GM21737 (cell line): ENCODE results near the gene SMIM20.
"Not testable (repeated sequence)": the region's sequence is repeated elsewhere in the genome, so short reads cannot be mapped to it uniquely, and the experiment has no call there.

Experiments
- ATAC-seq: cut with Tn5 transposase; IDR thresholded peaks from one replicate; pipeline ENCODE4 v1.9.1; 2021; ENCODE audit warnings: mild to moderate bottlenecking, moderate library complexity; ENCODE audit not compliant: unreplicated experiment

SMIM20 gene

DNA sequence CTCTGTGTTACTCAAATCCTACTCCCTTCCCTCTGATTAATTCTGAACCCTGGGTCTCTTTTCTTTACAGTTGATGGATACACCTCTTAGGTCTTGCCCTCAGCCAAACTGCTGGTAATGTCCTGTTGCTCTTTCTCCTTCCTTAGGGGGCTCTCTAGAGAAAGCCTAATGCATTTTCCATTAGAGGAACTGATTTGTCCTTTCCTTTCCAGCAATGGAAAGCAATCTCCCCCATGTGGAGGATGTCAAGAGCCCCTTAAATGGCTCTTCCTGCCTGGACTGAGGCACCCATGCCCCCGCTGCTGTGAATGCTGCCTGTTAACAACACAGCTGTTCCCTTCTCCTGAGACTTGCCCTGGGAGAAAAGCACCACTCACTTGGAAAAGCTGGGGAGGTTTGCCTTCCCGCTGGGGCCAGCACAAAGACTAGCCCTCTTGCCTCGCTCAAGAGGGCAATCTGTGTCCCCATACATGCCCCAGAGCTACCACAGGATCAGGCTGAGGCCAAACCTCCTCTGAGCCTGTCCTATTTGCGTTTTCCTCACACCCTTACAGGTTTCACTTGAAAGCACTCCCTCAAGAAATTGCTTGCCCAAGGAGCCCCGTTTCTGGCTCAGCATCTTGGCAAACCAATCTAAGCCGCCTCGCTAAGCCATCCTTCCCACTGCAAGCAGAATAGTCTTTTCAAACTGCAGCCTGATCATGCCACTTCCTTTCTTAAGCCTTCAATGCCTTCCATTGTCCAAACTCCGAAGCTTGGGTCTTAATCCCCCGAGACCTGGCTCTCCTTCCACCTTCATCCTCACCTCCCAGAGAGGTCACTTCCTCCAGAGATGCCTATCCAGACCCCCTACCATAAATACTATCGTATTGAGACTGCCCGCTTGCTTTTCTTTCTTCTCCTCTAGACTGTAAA, 23.2 kb upstream of the SMIM20 start:
- ATAC-seq = no peak

DNA sequence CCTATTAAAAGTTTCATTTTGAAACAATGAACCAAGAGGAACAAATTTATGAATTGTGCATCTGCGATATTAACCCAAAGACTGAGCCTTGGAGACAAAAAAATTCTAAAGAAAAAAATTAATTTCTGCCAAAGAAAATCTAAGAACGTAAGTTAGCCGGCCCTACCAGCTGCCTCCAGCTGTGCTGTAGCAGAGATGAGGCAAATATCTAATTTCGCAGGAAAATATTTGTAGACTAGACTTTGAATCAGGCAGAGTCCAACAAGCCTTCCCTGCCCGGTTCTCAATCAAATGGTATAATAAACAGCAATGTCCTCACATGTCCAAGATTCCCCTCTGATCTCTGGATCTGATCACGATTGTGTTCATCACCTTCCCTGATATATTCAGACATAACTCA, 21.2 kb upstream of the SMIM20 start:
- ATAC-seq = no peak

DNA sequence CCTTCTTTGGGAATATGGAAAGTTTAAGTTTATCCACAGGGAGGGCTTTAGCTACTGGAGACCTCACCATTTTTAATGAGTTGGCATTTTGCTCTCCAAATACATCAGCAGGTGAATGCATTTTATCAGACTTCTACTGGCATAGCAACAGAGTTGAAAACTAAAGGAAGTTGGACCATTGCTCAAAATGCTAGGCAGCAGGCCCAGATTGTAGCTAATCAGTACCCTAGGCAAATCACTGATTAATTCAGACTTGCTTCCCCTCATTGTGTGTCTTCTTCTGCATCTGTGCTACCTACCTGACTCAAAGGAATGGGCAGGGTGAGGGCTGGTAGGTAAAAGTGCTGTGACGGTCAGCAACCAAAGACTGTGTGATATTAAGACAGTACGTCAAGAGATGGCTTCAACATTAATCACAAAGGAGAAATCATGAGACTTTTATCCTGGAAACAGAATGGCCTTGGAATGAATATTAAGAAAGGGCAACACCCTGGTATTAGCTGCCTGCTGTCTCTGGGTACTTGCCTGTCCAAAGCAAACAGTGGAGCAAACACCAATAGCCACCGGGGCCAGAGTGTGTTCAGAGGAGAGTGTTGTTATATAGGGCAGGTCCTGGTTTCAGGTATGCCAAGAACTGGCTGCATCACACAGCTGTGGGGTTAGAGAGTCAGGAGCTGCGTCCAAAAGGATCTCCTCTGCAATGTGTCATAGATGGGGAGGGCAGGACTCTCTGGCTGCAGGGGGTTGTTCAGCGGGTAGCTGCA, 17.1 kb upstream of the SMIM20 start:
- no peak for ATAC-seq

DNA sequence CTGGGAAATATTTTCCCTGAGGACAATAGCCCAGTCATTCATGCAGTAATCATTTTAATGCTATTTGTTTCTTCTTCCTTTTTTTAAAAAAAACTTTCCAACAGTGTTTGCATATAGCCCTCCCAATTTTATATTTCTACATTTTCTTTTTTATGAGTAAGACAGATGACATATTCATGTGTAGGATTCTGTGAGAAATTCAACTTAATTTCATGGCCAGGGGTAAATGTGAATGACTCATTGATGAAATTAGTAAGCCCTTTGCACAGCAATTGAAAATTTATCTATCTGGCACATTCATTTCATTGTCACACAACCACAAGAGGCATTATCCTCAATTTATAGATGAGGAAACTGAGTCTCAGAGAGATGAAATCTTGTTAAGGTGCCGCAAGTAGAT, 13.7 kb upstream of the SMIM20 start:
- no peak for ATAC-seq

DNA sequence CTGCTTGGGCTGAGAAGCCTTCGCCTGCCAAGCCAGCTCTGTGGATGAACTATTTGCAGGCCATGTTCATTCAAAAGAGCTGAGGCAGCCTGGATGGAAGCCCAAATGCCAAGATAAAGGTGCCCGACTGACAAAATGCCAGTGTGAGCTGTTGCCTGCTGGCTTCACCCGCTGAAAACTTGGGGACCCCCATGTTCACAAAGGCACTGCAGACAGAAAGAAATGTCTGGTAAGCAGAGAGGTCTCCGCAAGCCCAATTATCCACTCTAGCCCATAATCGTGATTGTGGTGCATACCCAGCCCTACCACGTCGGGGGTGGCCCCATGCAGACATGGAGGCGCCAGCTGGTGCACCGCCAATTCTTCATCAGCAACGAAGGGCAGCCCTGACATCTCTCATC, 13.0 kb upstream of the SMIM20 start:
- no peak for ATAC-seq

DNA sequence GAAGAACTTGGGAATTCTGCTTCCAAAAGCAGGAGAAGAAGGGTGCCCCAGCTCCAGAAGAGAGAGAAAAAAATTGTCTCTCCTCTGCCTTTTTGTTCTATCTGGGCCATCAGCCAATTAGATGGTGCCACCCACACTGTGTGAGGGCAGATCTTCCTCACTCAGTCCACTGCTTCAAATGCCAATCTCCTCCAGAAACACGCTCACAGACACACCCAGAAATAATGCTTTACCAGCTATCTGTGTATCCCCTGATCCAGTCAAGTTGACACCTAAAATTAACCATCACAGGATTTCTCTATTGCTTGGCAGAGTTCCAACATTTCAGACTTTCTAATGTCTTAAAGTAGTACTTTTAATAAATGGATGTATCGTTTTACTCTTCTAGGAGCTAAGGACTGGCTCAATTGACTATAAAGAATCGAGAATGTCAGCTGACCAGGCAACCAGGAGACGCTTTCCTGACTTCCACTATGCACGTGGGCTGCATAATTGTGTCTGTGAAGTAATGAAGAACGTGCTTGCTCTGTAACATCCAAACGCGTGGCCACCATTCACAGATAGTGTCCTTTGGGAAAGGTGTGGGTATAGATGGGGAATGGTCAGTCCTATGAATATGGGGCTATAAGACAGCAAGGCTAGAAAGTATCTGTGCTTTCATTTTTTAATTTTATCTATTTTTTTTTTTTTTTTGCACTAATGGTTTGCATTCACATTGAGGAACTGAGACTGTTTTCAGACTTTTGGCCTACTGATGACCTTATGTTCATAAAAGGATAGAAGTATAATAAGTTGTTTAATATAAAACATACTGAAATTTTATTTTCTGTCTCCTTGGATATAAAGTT, 9.9 kb upstream of the SMIM20 start:
- ATAC-seq = peak; percentile 53

DNA sequence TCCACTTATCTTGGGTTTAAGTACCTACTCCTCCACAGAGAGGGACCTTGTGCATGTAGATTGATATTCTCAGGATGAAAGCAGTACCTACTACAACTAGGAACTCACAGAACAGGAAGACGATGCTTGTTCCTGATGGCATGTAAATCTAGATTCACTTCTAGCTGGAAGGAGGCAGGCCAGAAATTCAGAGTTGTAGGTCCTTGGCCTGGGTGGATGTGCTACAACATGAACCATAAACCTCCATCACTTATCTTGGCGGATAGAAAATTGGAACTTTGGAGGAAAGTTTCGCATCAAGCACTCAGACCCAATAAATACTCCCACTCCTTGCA, 9.3 kb upstream of the SMIM20 start:
- ATAC-seq = peak; percentile 43

DNA sequence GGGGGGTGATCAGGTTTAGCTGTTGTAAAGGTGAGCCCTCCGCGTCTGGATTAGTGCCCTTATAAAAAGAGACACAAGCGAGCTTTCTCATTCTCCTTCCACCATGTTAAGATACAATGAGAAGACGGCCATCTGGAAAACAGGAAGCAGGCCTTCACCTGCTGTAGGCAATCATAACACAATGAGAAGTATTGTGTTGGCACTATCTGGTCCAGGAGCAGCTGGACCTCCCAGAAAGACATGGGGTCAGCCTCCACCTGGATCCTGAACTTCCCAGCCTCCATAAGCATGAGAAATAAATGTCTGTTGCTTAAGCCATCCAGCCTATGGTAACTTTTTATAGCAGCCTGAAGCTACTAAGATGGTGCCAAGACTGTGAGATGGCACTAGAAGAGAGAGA, 8.6 kb upstream of the SMIM20 start:
- no peak for ATAC-seq

DNA sequence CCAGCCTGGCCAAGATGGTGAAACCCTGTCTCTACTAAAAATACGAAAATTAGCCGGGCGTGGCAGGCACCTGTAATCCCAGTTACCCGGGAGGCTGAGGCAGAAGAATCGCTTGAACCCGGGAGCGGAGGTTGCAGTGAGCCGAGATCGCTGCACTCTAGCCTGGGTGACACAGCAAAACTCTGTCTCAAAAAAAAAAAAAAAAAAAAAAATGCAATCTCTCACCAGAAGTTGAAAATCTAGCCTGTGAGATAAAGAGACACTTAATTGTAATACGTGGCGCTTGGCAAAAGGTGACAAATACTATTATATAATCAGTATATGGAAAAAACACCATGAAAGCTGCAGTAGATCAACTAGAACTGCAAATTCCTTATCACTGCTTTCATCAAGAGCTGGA, 7.9 kb upstream of the SMIM20 start:
- ATAC-seq = not testable (repeated sequence)

DNA sequence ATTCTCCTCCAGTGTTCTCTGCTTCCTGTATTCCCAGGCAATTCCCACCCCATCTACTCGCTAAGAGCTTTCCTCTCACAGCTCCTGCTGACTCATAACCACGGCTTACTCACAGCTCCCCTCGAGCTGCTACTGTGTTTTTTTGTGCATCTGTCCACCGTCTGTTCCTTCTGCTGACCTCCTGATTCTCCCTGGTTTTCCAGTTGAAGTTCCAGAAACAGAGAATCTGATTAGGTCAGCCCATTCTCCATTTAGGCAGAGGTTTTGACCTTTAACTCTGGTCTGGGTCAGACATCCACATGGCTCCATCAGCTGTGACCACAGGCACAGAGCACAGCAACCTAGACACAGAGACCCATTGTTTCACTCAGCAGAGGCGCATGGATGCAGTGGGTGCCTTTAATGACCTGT, 5.5 kb upstream of the SMIM20 start:
- ATAC-seq = no peak

DNA sequence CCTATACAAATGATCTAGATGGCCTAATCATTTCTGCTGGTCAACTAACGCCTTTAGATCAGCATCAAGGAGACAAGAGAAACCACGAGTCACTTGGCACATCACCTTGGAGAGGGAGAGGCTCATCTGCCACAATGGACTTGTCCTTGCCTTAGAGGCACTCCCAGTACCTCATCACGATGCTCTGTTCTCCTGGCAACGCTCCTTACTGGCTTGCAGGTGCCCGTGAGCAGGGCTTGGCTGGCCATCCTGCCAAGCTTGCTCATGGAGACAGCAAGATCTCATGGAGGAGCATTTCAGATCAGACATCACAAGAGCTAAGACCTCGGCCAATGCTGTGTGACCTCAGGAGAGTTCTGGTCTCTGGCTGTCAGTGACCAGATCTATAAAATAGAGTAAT, 2.7 kb upstream of the SMIM20 start:
- ATAC-seq = no peak

DNA sequence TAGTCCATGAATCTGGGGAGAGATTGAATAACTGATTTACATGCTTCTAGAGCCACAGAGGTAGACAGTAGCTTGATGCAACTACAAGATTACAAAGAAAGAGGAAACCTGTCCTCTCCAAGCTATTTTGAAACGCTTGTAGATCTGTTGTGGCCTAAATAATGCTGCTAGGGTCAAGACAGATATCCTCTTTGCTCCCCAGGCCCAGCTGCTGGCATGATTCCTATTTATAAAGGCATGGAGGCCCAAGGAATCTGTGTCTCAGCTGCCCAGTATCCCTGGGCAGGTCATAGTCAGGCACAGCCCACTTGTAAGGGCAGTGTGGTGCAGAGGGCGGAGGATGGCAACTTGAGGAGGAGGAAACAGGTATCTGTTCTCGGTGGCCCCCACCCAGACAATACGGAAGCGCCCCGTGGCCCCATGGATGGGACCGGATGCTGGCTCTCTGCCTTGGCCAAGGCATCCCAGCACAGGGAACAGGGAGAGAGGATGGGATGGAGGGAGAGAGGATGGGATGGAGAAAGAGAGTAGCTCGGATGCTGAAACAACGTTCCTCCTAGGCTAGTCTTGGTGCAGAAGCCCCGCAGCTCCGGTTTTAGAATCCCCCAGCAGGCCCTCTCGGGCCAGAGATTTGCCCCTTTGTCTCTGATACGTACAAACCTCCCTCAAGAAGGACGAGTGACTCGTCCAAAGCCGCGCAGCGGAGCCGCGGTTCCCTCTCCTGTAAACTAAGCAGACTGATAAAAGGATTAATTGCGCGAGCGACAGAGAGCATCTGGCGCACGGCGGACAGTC, 767 bp upstream of the SMIM20 start:
- peak; percentile 32 for ATAC-seq

DNA sequence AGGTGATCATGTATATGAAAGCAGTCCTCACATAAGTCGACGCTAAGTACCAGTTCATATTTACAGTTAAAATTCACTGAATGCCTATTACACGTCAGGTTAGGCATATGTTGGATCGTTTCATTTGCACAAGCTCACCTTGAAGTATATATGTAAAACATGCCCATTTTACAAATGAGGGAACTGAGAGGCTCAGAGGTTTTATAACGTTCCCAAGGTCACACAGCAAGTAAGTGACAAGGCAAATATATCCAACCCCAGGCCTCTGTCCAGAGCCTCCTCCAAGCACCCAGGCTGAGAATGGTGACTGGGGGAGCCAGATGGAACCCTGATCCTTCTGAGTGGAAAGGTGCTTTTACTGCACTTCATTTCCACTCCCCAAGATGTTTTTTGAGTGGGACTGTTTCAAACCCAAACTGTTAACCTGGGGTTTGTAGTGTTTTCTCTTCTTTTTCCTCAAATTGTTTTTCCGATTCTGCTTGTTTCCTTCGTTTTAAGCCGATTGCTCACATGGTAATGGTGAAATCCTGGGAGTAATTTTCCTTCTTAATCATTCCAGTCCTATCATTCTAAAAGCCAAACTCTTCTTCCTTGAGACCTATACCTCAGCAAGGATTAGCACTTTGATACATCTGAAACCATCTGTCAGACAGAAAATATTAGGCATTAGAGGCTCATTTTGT, 791 bp downstream of the SMIM20 start:
- no peak for ATAC-seq

DNA sequence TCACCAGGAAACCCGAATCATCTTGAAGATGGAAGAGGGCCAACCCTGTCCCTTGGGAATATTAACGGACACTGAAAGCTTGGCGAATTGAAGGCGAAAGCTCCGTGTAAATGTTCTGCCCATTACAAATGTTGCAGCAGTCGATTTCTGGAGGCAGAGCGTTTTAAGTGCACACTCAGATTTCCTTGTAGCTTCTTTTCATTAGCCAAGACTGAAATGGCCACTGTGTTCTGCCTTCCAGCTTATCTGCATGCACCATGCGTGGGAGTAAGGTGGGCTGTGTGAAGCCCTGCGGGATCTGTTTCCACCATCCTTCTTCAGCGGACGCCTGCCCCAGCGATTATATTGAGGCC, 1.3 kb downstream of the SMIM20 start:
- ATAC-seq = no peak

DNA sequence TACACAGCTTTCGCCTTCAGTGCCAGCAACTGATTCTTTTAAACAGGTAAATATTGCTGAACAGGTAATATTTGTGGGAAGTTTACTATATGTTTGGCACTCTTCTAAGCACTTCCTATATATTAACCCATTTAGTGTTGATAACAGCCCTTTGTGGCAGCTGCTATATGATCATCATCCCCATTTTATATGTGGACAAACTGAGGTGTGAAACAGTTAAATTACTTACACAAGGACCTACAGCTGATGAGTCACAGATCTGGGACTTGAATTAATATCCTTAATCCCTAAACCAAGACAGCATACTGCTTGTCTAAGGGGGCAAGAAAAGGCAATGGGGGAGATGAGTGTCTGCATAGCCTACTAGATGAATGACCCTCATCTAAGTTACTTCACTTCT, 2.9 kb downstream of the SMIM20 start:
- no peak for ATAC-seq

DNA sequence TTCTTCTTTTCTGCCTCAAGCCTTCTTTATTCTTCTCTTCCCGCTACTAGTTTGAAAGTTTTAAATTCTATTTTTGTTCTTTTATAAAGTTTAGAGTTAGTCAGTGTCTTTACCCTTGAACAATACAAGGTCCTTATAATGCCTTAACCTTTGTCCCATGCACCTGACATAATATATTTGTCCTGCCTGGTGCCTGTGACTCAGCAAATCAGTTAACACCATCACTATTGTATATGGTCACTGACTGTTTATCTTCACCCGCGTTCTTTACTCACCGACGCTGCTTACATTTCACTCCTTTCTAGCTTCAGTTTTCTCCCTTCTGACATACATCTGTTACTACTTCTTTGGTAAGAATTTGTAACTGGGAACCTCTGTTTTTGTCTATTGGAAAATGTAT, 5.7 kb downstream of the SMIM20 start:
- ATAC-seq = no peak

DNA sequence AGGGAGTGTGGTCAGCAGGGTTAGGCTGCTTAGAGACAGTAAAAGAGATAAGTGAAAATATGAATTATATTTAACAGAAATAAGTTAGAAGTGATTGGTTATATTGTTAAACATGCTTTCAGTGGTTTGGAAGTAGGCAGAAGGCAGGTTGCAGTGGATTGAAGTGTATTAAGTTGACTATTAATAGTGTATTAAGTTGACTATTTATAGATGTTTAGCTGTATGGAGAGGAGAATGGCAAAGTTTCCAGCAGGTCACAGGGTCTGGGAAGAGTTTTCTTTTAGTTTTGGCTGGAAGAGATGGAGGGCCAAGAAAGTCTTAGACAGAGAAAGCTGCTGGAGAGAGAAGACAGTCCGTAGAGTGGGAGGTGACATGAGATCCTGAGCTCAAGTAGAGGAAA, 7.9 kb downstream of the SMIM20 start:
- ATAC-seq = no peak

DNA sequence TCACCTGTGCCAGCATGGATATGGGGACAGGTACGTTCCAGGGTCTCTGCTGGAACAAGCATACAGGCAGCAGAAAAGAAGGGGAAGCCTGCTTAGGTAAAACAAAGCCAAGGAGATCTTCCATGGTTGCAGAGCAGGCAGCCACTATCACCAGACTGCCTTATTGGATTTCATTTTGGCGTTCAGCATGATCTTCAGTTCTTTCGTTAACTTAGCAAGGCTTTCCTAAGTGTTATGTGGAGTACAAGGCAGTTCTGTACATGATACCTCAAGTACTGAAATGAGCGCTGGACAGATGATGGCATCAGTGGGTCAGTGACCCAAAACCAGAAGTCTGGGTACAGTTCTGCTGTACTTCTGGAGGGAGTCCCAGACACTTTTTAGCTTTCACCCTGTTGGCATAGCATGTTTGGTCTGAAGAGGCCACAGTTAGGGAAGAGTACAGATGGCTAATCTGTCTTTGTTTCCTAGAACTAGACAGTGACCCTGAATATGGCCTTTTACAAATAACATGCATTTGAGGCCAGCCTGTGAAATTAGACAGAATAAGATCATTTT, 8.9 kb downstream of the SMIM20 start:
- ATAC-seq = no peak

DNA sequence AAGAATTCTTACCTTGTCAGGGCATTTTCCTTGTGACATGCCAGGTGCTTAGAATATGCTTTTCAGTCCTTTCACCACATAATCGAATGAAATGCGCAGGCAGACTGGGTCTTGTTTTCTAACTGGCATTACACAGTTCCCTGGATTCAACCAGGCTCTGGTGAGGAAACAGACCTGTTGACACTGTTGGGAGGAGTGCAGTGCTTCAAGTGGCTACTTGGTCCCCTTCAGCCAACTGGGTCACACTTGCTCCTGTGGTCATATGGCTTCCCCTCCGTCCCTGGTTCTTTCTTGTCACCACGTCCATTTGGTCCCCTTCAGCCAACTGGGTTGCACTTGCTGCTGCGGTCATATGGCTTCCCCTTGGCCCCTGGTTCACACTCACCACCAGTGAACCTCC, 9.7 kb downstream of the SMIM20 start:
- no peak for ATAC-seq
